GM23338 (cell line): ENCODE data around the gene CTXN1. TPM values are rescaled to one million over a fixed set of nuclear protein-coding genes. Genes with fewer than 3 reads are reported as not detected.

ENCODE experiments used
- ATAC-seq: fragments of 200-7000 bp; cut with Tn5 transposase; 3 replicates; pipeline ENCODE4 v1.9.1; 2020
- DNase-seq: peaks from one replicate; pipeline ENCODE4 v3.0.0-alpha.2; 2015; ENCODE audit warnings: low spot score
- H2AFZ ChIP-seq: fragments of 200-600 bp; sonication (generic); 2 replicates; pipeline ENCODE4 v1.8.0; 2016; ENCODE audit warnings: antibody characterized with exemption, mild to moderate bottlenecking, moderate library complexity
- H3F3A ChIP-seq: fragments of 200-600 bp; sonication (generic); replicated peaks from 2 replicates; pipeline ENCODE4 v1.8.0; 2017; ENCODE audit warnings: antibody characterized with exemption, mixed run types, low read depth
- H3K27ac ChIP-seq: fragments of 200-600 bp; sonication (generic); 2 replicates; pipeline ENCODE4 v1.6.1; 2016; ENCODE audit warnings: low read depth
- H3K27me3 ChIP-seq: fragments of 200-600 bp; sonication (generic); 2 replicates; pipeline ENCODE4 v1.8.0; 2016; ENCODE audit warnings: mild to moderate bottlenecking, mixed run types, moderate library complexity; ENCODE audit not compliant: insufficient read depth
- H3K36me3 ChIP-seq: fragments of 200-600 bp; sonication (generic); 2 replicates; pipeline ENCODE4 v1.8.0; 2016; ENCODE audit warnings: mild to moderate bottlenecking; ENCODE audit not compliant: insufficient read depth
- H3K4me1 ChIP-seq: fragments of 200-600 bp; sonication (generic); 2 replicates; pipeline ENCODE4 v1.8.0; 2016; ENCODE audit warnings: mild to moderate bottlenecking, moderate library complexity; ENCODE audit not compliant: insufficient read depth
- H3K4me2 ChIP-seq: fragments of 200-600 bp; sonication (generic); 2 replicates; pipeline ENCODE4 v1.7.1; 2017; ENCODE audit warnings: mixed run types
- H3K4me3 ChIP-seq: fragments of 200-600 bp; sonication (generic); 2 replicates; pipeline ENCODE4 v1.6.1; 2016; ENCODE audit warnings: mixed run types
- H3K79me2 ChIP-seq: fragments of 200-600 bp; sonication (generic); replicated peaks from 2 replicates; pipeline ENCODE4 v1.8.0; 2017; ENCODE audit warnings: mild to moderate bottlenecking; ENCODE audit not compliant: insufficient read depth
- H3K9me2 ChIP-seq: fragments of 200-600 bp; sonication (generic); 2 replicates; pipeline ENCODE4 v1.8.0; 2017; ENCODE audit not compliant: insufficient read depth
- H4K20me1 ChIP-seq: fragments of 200-600 bp; sonication (generic); replicated peaks from 2 replicates; pipeline ENCODE4 v1.8.0; 2017; ENCODE audit warnings: mild to moderate bottlenecking; ENCODE audit not compliant: insufficient read depth
- H3K27ac Mint-ChIP-seq: 2 replicates; pipeline ENCODE4 v1.8.0; 2020; ENCODE audit warnings: inconsistent platforms, mild to moderate bottlenecking, moderate library complexity, mixed read lengths
- H3K27me3 Mint-ChIP-seq: 3 replicates; pipeline ENCODE4 v1.8.0; 2022; ENCODE audit warnings: low read depth, mild to moderate bottlenecking, moderate library complexity, mixed read lengths, inconsistent platforms; ENCODE audit not compliant: insufficient read depth, poor library complexity
- H3K36me3 Mint-ChIP-seq: 3 replicates; pipeline ENCODE4 v1.8.0; 2021; ENCODE audit warnings: low read depth, mild to moderate bottlenecking, inconsistent platforms, moderate library complexity, mixed read lengths
- H3K4me1 Mint-ChIP-seq: 3 replicates; pipeline ENCODE4 v1.8.0; 2020; ENCODE audit warnings: mild to moderate bottlenecking, inconsistent platforms, mixed read lengths
- H3K4me3 Mint-ChIP-seq: 3 replicates; pipeline ENCODE4 v1.8.0; 2021; ENCODE audit warnings: moderate library complexity, mild to moderate bottlenecking, inconsistent platforms, mixed read lengths
- H3K9me3 Mint-ChIP-seq: 3 replicates; pipeline ENCODE4 v1.8.0; 2020; ENCODE audit warnings: moderate library complexity, mild to moderate bottlenecking, inconsistent platforms, mixed read lengths
- CREB1 ChIP-seq: fragments of 250-450 bp; sonication (Bioruptor Pico); IDR thresholded peaks from 2 replicates; pipeline ENCODE4 v1.5.0; 2020; ENCODE audit warnings: low read depth, mild to moderate bottlenecking, moderate library complexity
- EZH2 ChIP-seq: fragments of 200-600 bp; sonication (generic); IDR thresholded peaks from one replicate; pipeline ENCODE4 v1.8.0; 2017; ENCODE audit warnings: antibody characterized with exemption, mild to moderate bottlenecking, low read depth; ENCODE audit not compliant: unreplicated experiment
- EZH2phosphoT487 ChIP-seq: fragments of 200-600 bp; sonication (generic); IDR thresholded peaks from one replicate; pipeline ENCODE4 v1.8.1; 2018; ENCODE audit warnings: antibody characterized with exemption; ENCODE audit not compliant: unreplicated experiment
- JUNB ChIP-seq: IDR thresholded peaks from one replicate; pipeline ENCODE4 v1.6.1; 2016; ENCODE audit warnings: antibody characterized with exemption; ENCODE audit not compliant: unreplicated experiment
- NANOG ChIP-seq: IDR thresholded peaks from 2 replicates; pipeline ENCODE4 v1.6.1; 2016; ENCODE audit warnings: antibody characterized with exemption, borderline replicate concordance
- POLR2AphosphoS5 ChIP-seq: IDR thresholded peaks from 2 replicates; pipeline ENCODE4 v1.6.1; 2016; ENCODE audit warnings: antibody characterized with exemption, low read depth
- ZNF114 ChIP-seq: fragments of 250-450 bp; sonication (Bioruptor Pico); IDR thresholded peaks from 2 replicates; pipeline ENCODE4 v1.5.0; 2020; ENCODE audit warnings: mild to moderate bottlenecking, moderate library complexity
- ZNF331 ChIP-seq: fragments of 250-450 bp; sonication (Bioruptor Pico); IDR thresholded peaks from 2 replicates; pipeline ENCODE4 v1.5.0; 2020; ENCODE audit warnings: low read depth, mild to moderate bottlenecking, moderate library complexity
- polyA plus RNA-seq: library from polyadenylated mRNA; unstranded; fragments of >200 nt; fragmentation: Nextera tagmentation; extraction: Ambion mirVana; gene quantifications from 2 replicates; pipeline ENCODE4 v1.2.1, GENCODE V29; 2016
- total RNA-seq: library from RNA; depleted of rRNA; stranded (reverse); fragments of >200 nt; shearing (Covaris generic); gene quantifications from 2 replicates; pipeline ENCODE4 v1.2.3, GENCODE V29; 2014
- TF ChIP-seq, protein P1 (sequence below): fragments of 250-450 bp; sonication (Bioruptor Pico); IDR thresholded peaks from 2 replicates; pipeline ENCODE4 v1.5.0; 2020; ENCODE audit warnings: mild to moderate bottlenecking, moderate library complexity
- TF ChIP-seq, protein P2 (sequence below): IDR thresholded peaks from one replicate; pipeline ENCODE4 v1.6.1; 2018; ENCODE audit warnings: antibody characterized with exemption; ENCODE audit not compliant: unreplicated experiment
- TF ChIP-seq, protein P3 (sequence below): IDR thresholded peaks from 2 replicates; pipeline ENCODE4 v1.6.1; 2016; ENCODE audit warnings: antibody characterized with exemption
- TF ChIP-seq, protein P4 (sequence below), 2 experiments: fragments of 200-600 bp in 1 of 2; sonication (generic) in 1 of 2; conservative IDR thresholded peaks; 2 replicates each; pipeline versions ENCODE4 v1.5.1 to v1.6.1; 2016 to 2017; ENCODE audit warnings: antibody characterized with exemption in 2 of 2, low read depth in 2 of 2, mild to moderate bottlenecking in 2 of 2, moderate library complexity in 1 of 2

CTXN1 gene
- total and polyA plus RNA-seq, 2 experiments from 2014 or later: 22.5 to 52.4 TPM

DNA sequence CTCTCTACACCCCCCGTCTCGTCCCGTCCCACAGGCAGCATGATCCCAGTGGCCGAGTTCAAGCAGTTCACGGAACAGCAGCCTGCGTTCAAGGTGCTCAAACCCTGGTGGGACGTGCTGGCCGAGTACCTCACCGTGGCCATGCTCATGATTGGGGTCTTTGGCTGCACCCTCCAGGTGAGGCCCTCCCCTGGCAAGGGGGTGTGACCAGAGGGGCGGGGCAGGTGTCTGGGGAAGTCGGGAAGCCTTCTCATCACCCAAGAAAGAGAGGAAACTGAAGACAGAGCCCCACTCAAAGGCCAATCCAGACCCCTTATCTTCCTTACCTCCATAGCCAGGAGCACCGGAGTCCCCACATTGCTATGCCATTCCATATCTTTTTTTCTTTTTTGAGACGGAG is 30.4 kb downstream of the CTXN1 start:
- 0 out of 2 replicates have a peak, but pooled peaks cover 3% of the 10 kb centered on the region for H3K4me1 ChIP-seq
- DNase-seq (no peak), ATAC-seq (no peak)
- peaks cover 8% of the 10 kb centered on the region for H3K27me3 Mint-ChIP-seq
- H3K4me3 Mint-ChIP-seq: no peak overlapping the region
- H3K9me2 ChIP-seq: no peaks in the 10 kb centered on the region
- no peaks in the 10 kb centered on the region for H3K9me3 Mint-ChIP-seq
- no peaks in the 10 kb centered on the region for H3K79me2 ChIP-seq
- H3K27me3 ChIP-seq: no peaks in the 10 kb centered on the region
- H3K4me3 ChIP-seq: no peak overlapping the region
- peaks cover 6% of the 10 kb centered on the region for H3K4me1 Mint-ChIP-seq
- no peak overlapping the region for H3K27ac ChIP-seq
- no peak overlapping the region for H2AFZ ChIP-seq
- H4K20me1 ChIP-seq: no peaks in the 10 kb centered on the region; the same call in 1 of the 2 replicates
- TF ChIP-seq, protein P1, sequence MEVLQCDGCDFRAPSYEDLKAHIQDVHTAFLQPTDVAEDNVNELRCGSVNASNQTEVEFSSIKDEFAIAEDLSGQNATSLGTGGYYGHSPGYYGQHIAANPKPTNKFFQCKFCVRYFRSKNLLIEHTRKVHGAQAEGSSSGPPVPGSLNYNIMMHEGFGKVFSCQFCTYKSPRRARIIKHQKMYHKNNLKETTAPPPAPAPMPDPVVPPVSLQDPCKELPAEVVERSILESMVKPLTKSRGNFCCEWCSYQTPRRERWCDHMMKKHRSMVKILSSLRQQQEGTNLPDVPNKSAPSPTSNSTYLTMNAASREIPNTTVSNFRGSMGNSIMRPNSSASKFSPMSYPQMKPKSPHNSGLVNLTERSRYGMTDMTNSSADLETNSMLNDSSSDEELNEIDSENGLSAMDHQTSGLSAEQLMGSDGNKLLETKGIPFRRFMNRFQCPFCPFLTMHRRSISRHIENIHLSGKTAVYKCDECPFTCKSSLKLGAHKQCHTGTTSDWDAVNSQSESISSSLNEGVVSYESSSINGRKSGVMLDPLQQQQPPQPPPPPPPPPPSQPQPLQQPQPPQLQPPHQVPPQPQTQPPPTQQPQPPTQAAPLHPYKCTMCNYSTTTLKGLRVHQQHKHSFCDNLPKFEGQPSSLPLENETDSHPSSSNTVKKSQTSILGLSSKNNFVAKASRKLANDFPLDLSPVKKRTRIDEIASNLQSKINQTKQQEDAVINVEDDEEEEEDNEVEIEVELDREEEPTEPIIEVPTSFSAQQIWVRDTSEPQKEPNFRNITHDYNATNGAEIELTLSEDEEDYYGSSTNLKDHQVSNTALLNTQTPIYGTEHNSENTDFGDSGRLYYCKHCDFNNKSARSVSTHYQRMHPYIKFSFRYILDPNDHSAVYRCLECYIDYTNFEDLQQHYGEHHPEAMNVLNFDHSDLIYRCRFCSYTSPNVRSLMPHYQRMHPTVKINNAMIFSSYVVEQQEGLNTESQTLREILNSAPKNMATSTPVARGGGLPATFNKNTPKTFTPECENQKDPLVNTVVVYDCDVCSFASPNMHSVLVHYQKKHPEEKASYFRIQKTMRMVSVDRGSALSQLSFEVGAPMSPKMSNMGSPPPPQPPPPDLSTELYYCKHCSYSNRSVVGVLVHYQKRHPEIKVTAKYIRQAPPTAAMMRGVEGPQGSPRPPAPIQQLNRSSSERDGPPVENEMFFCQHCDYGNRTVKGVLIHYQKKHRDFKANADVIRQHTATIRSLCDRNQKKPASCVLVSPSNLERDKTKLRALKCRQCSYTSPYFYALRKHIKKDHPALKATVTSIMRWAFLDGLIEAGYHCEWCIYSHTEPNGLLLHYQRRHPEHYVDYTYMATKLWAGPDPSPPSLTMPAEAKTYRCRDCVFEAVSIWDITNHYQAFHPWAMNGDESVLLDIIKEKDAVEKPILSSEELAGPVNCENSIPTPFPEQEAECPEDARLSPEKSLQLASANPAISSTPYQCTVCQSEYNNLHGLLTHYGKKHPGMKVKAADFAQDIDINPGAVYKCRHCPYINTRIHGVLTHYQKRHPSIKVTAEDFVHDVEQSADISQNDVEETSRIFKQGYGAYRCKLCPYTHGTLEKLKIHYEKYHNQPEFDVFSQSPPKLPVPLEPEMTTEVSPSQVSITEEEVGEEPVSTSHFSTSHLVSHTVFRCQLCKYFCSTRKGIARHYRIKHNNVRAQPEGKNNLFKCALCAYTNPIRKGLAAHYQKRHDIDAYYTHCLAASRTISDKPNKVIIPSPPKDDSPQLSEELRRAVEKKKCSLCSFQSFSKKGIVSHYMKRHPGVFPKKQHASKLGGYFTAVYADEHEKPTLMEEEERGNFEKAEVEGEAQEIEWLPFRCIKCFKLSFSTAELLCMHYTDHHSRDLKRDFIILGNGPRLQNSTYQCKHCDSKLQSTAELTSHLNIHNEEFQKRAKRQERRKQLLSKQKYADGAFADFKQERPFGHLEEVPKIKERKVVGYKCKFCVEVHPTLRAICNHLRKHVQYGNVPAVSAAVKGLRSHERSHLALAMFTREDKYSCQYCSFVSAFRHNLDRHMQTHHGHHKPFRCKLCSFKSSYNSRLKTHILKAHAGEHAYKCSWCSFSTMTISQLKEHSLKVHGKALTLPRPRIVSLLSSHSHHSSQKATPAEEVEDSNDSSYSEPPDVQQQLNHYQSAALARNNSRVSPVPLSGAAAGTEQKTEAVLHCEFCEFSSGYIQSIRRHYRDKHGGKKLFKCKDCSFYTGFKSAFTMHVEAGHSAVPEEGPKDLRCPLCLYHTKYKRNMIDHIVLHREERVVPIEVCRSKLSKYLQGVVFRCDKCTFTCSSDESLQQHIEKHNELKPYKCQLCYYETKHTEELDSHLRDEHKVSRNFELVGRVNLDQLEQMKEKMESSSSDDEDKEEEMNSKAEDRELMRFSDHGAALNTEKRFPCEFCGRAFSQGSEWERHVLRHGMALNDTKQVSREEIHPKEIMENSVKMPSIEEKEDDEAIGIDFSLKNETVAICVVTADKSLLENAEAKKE (CRISPR knock-in tag): no peak
- TF ChIP-seq NANOG (no peak), ZNF114 (CRISPR knock-in tag) (no peak), CREB1 (CRISPR knock-in tag) (no peak), EZH2 (no peak), JUNB (no peak), ZNF331 (CRISPR knock-in tag) (no peak), EZH2phosphoT487 (no peak), POLR2AphosphoS5 (no peak)
- TF ChIP-seq, protein P2, sequence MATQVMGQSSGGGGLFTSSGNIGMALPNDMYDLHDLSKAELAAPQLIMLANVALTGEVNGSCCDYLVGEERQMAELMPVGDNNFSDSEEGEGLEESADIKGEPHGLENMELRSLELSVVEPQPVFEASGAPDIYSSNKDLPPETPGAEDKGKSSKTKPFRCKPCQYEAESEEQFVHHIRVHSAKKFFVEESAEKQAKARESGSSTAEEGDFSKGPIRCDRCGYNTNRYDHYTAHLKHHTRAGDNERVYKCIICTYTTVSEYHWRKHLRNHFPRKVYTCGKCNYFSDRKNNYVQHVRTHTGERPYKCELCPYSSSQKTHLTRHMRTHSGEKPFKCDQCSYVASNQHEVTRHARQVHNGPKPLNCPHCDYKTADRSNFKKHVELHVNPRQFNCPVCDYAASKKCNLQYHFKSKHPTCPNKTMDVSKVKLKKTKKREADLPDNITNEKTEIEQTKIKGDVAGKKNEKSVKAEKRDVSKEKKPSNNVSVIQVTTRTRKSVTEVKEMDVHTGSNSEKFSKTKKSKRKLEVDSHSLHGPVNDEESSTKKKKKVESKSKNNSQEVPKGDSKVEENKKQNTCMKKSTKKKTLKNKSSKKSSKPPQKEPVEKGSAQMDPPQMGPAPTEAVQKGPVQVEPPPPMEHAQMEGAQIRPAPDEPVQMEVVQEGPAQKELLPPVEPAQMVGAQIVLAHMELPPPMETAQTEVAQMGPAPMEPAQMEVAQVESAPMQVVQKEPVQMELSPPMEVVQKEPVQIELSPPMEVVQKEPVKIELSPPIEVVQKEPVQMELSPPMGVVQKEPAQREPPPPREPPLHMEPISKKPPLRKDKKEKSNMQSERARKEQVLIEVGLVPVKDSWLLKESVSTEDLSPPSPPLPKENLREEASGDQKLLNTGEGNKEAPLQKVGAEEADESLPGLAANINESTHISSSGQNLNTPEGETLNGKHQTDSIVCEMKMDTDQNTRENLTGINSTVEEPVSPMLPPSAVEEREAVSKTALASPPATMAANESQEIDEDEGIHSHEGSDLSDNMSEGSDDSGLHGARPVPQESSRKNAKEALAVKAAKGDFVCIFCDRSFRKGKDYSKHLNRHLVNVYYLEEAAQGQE: no peak
- TF ChIP-seq, protein P3, sequence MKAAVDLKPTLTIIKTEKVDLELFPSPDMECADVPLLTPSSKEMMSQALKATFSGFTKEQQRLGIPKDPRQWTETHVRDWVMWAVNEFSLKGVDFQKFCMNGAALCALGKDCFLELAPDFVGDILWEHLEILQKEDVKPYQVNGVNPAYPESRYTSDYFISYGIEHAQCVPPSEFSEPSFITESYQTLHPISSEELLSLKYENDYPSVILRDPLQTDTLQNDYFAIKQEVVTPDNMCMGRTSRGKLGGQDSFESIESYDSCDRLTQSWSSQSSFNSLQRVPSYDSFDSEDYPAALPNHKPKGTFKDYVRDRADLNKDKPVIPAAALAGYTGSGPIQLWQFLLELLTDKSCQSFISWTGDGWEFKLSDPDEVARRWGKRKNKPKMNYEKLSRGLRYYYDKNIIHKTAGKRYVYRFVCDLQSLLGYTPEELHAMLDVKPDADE: no peak
- TF ChIP-seq, protein P4, sequence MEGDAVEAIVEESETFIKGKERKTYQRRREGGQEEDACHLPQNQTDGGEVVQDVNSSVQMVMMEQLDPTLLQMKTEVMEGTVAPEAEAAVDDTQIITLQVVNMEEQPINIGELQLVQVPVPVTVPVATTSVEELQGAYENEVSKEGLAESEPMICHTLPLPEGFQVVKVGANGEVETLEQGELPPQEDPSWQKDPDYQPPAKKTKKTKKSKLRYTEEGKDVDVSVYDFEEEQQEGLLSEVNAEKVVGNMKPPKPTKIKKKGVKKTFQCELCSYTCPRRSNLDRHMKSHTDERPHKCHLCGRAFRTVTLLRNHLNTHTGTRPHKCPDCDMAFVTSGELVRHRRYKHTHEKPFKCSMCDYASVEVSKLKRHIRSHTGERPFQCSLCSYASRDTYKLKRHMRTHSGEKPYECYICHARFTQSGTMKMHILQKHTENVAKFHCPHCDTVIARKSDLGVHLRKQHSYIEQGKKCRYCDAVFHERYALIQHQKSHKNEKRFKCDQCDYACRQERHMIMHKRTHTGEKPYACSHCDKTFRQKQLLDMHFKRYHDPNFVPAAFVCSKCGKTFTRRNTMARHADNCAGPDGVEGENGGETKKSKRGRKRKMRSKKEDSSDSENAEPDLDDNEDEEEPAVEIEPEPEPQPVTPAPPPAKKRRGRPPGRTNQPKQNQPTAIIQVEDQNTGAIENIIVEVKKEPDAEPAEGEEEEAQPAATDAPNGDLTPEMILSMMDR (conservative IDR thresholded peaks at IDR 0.05; ENCODE audit: low read depth in 2 of 2): no peak
- no peak overlapping the region for H3K27ac Mint-ChIP-seq
- no peak overlapping the region for H3K4me2 ChIP-seq
- no peaks in the 10 kb centered on the region for H3K36me3 ChIP-seq
- no peaks in the 10 kb centered on the region for H3F3A ChIP-seq
- peaks cover 8% of the 10 kb centered on the region; the same call in 2 of the 3 replicates for H3K36me3 Mint-ChIP-seq
